A549 (cell line): ENCODE data around the gene NPY5R. TPM values are rescaled to one million over a fixed set of nuclear protein-coding genes. Genes with fewer than 3 reads are reported as not detected.

Experiments used
- ATAC-seq, 2 experiments: fragments of 200-7000 bp in 1 of 2; fragments of >200 bp in 1 of 2; cut with Nextera tagmentation in 1 of 2; cut with Tn5 transposase in 1 of 2; 3 replicates each; pipeline versions ENCODE4 v1.8.0 to v1.9.1; 2018 to 2020; ENCODE audit warnings: mild to moderate bottlenecking in 1 of 2, moderate library complexity in 1 of 2
- CTCF ChIA-PET: fragments of 300-600 bp; sonication (Branson Sonifier 250); formaldehyde crosslinking; extraction: SDS; loops from one replicate; lab custom pipeline; 2021; ENCODE audit warnings: antibody characterized with exemption, inconsistent platforms; lab: Yijun Ruan, JAX
- POLR2A ChIA-PET: fragments of 350-600 bp; formaldehyde crosslinking; extraction: SDS; loops from one replicate; lab custom pipeline; 2021; ENCODE audit warnings: antibody characterized with exemption, inconsistent platforms; lab: Yijun Ruan, JAX
- DNase-seq, 2 experiments: peaks; one replicate each; pipeline versions ENCODE4 v3.0.0 to v3.0.0-alpha.2; 2011 to 2016; ENCODE audit warnings: low read depth in 1 of 2, low spot score in 1 of 2
- FAIRE-seq: peaks from 2 replicates; lab custom pipeline; 2011; peaks lifted over from hg19 to GRCh38; lab: Jason Lieb, UNC
- H3K27ac ChIP-seq, 2 experiments: fragments of >200 bp; sonication (Bioruptor Twin); formaldehyde crosslinking; 3 replicates each; pipeline ENCODE4 v1.5.1; 2016 to 2017
- H3K4me1 ChIP-seq: fragments of >200 bp; sonication (Bioruptor Twin); formaldehyde crosslinking; 3 replicates; pipeline ENCODE4 v1.6.1; 2016
- H3K4me2 ChIP-seq: fragments of >200 bp; sonication (Bioruptor Twin); formaldehyde crosslinking; 3 replicates; pipeline ENCODE4 v1.6.1; 2016
- H3K4me3 ChIP-seq: fragments of >200 bp; sonication (Bioruptor Twin); formaldehyde crosslinking; 3 replicates; pipeline ENCODE4 v1.5.1; 2016
- H3K9me3 ChIP-seq: fragments of >200 bp; sonication (Bioruptor Twin); formaldehyde crosslinking; 3 replicates; pipeline ENCODE4 v1.6.1; 2016
- BHLHE40 ChIP-seq: IDR thresholded peaks from 2 replicates; pipeline ENCODE4 v1.6.1; 2012; ENCODE audit warnings: low read depth, low read length, inconsistent platforms
- E2F6 ChIP-seq: IDR thresholded peaks from 2 replicates; pipeline ENCODE4 v1.6.1; 2012; ENCODE audit warnings: low read depth, borderline replicate concordance
- EHF ChIP-seq: fragments of 250-450 bp; sonication (Bioruptor Pico); IDR thresholded peaks from 2 replicates; pipeline ENCODE4 v1.5.0; 2020; ENCODE audit warnings: mild to moderate bottlenecking
- EHMT2 ChIP-seq: fragments of 200-600 bp; sonication (generic); IDR thresholded peaks from 2 replicates; pipeline ENCODE4 v1.6.1; 2016; ENCODE audit warnings: antibody characterized with exemption, low read depth, mild to moderate bottlenecking, moderate library complexity
- EP300 ChIP-seq, 2 experiments: fragments of >200 bp; sonication (Bioruptor Twin); formaldehyde crosslinking; IDR thresholded peaks; 2 replicates in 1 of 2; 3 replicates in 1 of 2; pipeline ENCODE4 v1.6.1; 2016 to 2017
- FOSB ChIP-seq: fragments of 250-450 bp; sonication (Bioruptor Pico); IDR thresholded peaks from 2 replicates; pipeline ENCODE4 v1.5.0; 2020; ENCODE audit warnings: mild to moderate bottlenecking, moderate library complexity
- FOXS1 ChIP-seq: fragments of 250-450 bp; sonication (Bioruptor Pico); IDR thresholded peaks from 2 replicates; pipeline ENCODE4 v1.5.0; 2020; ENCODE audit warnings: mild to moderate bottlenecking, moderate library complexity
- HEYL ChIP-seq: fragments of 250-450 bp; sonication (Bioruptor Pico); IDR thresholded peaks from 2 replicates; pipeline ENCODE4 v1.8.0; 2021; ENCODE audit warnings: mild to moderate bottlenecking, moderate library complexity
- JUN ChIP-seq, 2 experiments: fragments of >200 bp; sonication (Bioruptor Twin); formaldehyde crosslinking; IDR thresholded peaks; 2 replicates in 1 of 2; 3 replicates in 1 of 2; pipeline ENCODE4 v1.6.1; 2016 to 2017
- MAZ ChIP-seq: fragments of 150-350 bp; IDR thresholded peaks from 2 replicates; pipeline ENCODE4 v1.6.1; 2014; ENCODE audit warnings: antibody characterized with exemption, low read depth, low read length, borderline replicate concordance
- MYC ChIP-seq: IDR thresholded peaks from 2 replicates; pipeline ENCODE4 v1.6.1; 2012; ENCODE audit warnings: mild to moderate bottlenecking, inconsistent platforms, low read length, improper control_type of control experiment, borderline replicate concordance
- NPAS2 ChIP-seq: fragments of 250-450 bp; sonication (Bioruptor Pico); IDR thresholded peaks from 2 replicates; pipeline ENCODE4 v1.8.0; 2022; ENCODE audit warnings: mild to moderate bottlenecking, moderate library complexity, borderline replicate concordance
- NR3C1 ChIP-seq: fragments of >200 bp; sonication (Bioruptor Twin); formaldehyde crosslinking; IDR thresholded peaks from 3 replicates; pipeline ENCODE4 v1.6.1; 2017
- PBX3 ChIP-seq: IDR thresholded peaks from 2 replicates; pipeline ENCODE4 v1.6.1; 2012
- POLR2A ChIP-seq: IDR thresholded peaks from 2 replicates; pipeline ENCODE4 v1.6.1; 2012; ENCODE audit warnings: mild to moderate bottlenecking, low read length
- RAD21 ChIP-seq, 2 experiments: fragments of >200 bp in 1 of 2; sonication (Bioruptor Twin) in 1 of 2; formaldehyde crosslinking in 1 of 2; IDR thresholded peaks in 1 of 2; conservative IDR thresholded peaks in 1 of 2; 2 replicates in 1 of 2; 3 replicates in 1 of 2; pipeline ENCODE4 v1.6.1; 2012 to 2018; ENCODE audit warnings: inconsistent platforms in 1 of 2
- TFCP2L1 ChIP-seq: fragments of 250-450 bp; sonication (Bioruptor Pico); IDR thresholded peaks from 2 replicates; pipeline ENCODE4 v1.5.0; 2021; ENCODE audit warnings: mild to moderate bottlenecking
- ZC3H11A ChIP-seq: fragments of 450-650 bp; IDR thresholded peaks from 2 replicates; pipeline ENCODE4 v1.6.1; 2014; ENCODE audit warnings: antibody characterized with exemption, mild to moderate bottlenecking
- ZNF302 ChIP-seq: fragments of 250-450 bp; sonication (Bioruptor Pico); IDR thresholded peaks from 2 replicates; pipeline ENCODE4 v1.9.0; 2021; ENCODE audit warnings: inconsistent platforms, mild to moderate bottlenecking, moderate library complexity
- WGBS: methylation state at CpG from one replicate; pipeline ENCODE4 v1.1.6; 2017; ENCODE audit errors: missing lambda C conversion rate; 5-methylcytosine and 5-hydroxymethylcytosine counted together
- polyA plus RNA-seq, 4 experiments: library from polyadenylated mRNA; depleted of rRNA in 3 of 4; stranded (reverse); fragments of >200 nt; fragmentation: RNase III in 1 of 4; extraction: RNeasy Plus Mini Kit Qiagen cat#74134 plus additional on column Dnase treatment in 1 of 4; gene quantifications; 2 replicates in 3 of 4; 3 replicates in 1 of 4; pipeline ENCODE4 v1.2.3, GENCODE V29; 2011 to 2017
- TF ChIP-seq, protein P1 (sequence below): fragments of 200-600 bp; sonication (generic); IDR thresholded peaks from 2 replicates; pipeline ENCODE4 v1.6.1; 2016; ENCODE audit warnings: antibody characterized with exemption, mild to moderate bottlenecking, moderate library complexity
- TF ChIP-seq, protein P2 (sequence below): fragments of >200 bp; sonication (Bioruptor Twin); formaldehyde crosslinking; IDR thresholded peaks from 2 replicates; pipeline ENCODE4 v1.6.1; 2016
- TF ChIP-seq, protein P3 (sequence below): IDR thresholded peaks from 2 replicates; pipeline ENCODE4 v1.6.1; 2012

Gene NPY5R
- polyA plus RNA-seq, 2 of the 4 experiments (the other 2 are of a cell fraction) = 0.13 TPM; not detected in 1

DNA sequence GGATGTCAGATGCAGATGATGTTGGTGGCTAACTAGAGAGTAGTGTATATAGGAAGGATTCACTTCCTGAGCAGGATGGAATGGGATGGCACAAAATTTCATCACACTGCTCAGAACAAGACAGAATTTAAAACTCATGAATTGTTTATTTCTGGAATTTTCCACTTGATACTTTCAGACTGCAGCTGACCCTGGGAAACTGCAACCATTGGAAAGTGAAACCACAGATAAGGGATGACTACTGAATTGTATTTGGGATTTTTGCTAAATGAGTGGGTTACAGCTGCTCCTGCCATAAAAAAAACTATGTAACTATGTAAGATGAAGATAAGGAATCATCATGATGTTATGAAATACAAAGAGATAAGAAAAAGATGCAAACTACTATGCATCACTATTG is 51.4 kb downstream of the NPY5R start:
- POLR2A ChIA-PET = no interaction called here

DNA sequence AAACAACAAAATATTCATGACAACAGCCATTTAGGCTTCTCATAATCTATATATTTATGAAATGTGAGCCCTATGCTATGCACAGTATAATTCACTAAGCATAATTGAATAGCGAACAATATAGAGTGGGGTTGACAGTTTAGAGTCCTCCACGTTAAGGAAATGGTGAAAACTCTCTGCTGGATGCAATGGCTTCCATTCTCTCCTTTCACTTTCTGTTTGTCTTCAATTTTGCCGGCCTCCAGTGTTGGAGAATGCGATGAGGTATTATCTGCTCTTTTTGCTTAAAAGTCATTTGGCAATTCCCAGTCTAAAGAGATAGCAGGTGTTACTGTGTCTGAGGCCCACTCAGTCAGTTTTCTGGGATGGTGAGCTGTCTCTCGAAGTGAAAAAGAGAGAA is 52.1 kb downstream of the NPY5R start:
- Histone ChIP-seq H3K9me3 (no peaks in the 10 kb centered on the region), H3K4me1 (no peaks in the 10 kb centered on the region), H3K27ac (no peak overlapping the region), H3K4me2 (peak overlapping the region; percentile 58), H3K4me3 (peak overlapping the region; percentile 15; the same call in 1 of the 3 replicates)
- 18% methylated on average over 5 of the region's 5 CpGs for WGBS
- FAIRE-seq (no peak), DNase-seq (no peak), ATAC-seq (no peak)
- ChIA-PET POLR2A (no interaction called here), CTCF (no interaction called here)
- TF ChIP-seq MYC = no peak
- TF ChIP-seq, protein P1, sequence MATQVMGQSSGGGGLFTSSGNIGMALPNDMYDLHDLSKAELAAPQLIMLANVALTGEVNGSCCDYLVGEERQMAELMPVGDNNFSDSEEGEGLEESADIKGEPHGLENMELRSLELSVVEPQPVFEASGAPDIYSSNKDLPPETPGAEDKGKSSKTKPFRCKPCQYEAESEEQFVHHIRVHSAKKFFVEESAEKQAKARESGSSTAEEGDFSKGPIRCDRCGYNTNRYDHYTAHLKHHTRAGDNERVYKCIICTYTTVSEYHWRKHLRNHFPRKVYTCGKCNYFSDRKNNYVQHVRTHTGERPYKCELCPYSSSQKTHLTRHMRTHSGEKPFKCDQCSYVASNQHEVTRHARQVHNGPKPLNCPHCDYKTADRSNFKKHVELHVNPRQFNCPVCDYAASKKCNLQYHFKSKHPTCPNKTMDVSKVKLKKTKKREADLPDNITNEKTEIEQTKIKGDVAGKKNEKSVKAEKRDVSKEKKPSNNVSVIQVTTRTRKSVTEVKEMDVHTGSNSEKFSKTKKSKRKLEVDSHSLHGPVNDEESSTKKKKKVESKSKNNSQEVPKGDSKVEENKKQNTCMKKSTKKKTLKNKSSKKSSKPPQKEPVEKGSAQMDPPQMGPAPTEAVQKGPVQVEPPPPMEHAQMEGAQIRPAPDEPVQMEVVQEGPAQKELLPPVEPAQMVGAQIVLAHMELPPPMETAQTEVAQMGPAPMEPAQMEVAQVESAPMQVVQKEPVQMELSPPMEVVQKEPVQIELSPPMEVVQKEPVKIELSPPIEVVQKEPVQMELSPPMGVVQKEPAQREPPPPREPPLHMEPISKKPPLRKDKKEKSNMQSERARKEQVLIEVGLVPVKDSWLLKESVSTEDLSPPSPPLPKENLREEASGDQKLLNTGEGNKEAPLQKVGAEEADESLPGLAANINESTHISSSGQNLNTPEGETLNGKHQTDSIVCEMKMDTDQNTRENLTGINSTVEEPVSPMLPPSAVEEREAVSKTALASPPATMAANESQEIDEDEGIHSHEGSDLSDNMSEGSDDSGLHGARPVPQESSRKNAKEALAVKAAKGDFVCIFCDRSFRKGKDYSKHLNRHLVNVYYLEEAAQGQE = no peak
- TF ChIP-seq, protein P2, sequence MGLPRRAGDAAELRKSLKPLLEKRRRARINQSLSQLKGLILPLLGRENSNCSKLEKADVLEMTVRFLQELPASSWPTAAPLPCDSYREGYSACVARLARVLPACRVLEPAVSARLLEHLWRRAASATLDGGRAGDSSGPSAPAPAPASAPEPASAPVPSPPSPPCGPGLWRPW = no peak
- TF ChIP-seq RAD21 (conservative IDR thresholded peaks at IDR 0.05 in 1 of 2, IDR thresholded peaks at IDR 0.05 in 1 of 2) = no peak
- TF ChIP-seq NPAS2 (CRISPR knock-in tag) = no peak
- no peak for TF ChIP-seq POLR2A
- no peak for TF ChIP-seq NR3C1
- no peak for TF ChIP-seq TFCP2L1 (CRISPR knock-in tag)
- TF ChIP-seq FOSB (CRISPR knock-in tag) = no peak

More for the DNA sequence above, 51.4 kb downstream of the NPY5R start:
- FAIRE-seq (no peak), DNase-seq (no peak), ATAC-seq (no peak)
- Histone ChIP-seq H3K4me3 (no peak overlapping the region), H3K4me2 (peak overlapping the region; percentile 58; the same call in 2 of the 3 replicates), H3K4me1 (no peaks in the 10 kb centered on the region), H3K9me3 (no peaks in the 10 kb centered on the region), H3K27ac (no peak overlapping the region)
- CTCF ChIA-PET = no interaction called here
- no peak for TF ChIP-seq EHF (CRISPR knock-in tag)
- no peak for TF ChIP-seq E2F6

GRCh38 chr4:163398238-163398637 is 54.5 kb downstream of the NPY5R start:
- Histone ChIP-seq H3K4me2 (no peak overlapping the region), H3K4me3 (no peak overlapping the region), H3K9me3 (no peaks in the 10 kb centered on the region), H3K27ac (no peak overlapping the region), H3K4me1 (no peaks in the 10 kb centered on the region)
- FAIRE-seq (no peak), DNase-seq (no peak), ATAC-seq (no peak)
- POLR2A ChIA-PET = no interaction called here
- no peak for TF ChIP-seq JUN (IDR thresholded peaks at IDR 0.05)
- no peak for TF ChIP-seq POLR2A
- CTCF ChIA-PET = no interaction called here

- ATAC-seq (no peak), DNase-seq (no peak), FAIRE-seq (no peak)
- H3K9me3 ChIP-seq = no peaks in the 10 kb centered on the region
- H3K4me1 ChIP-seq = no peaks in the 10 kb centered on the region
- H3K4me3 ChIP-seq = no peak overlapping the region
- H3K27ac ChIP-seq = no peak overlapping the region
- CTCF ChIA-PET = no interaction called here
- POLR2A ChIA-PET = no interaction called here
- 61% methylated on average over 4 of the region's 4 CpGs for WGBS
- no peak overlapping the region for H3K4me2 ChIP-seq
- TF ChIP-seq, protein P1 = no peak
- TF ChIP-seq EHMT2 (no peak), ZC3H11A (no peak), FOSB (CRISPR knock-in tag) (no peak), ZNF302 (CRISPR knock-in tag) (no peak), BHLHE40 (no peak), HEYL (CRISPR knock-in tag) (no peak), MAZ (no peak), FOXS1 (CRISPR knock-in tag) (no peak), EP300 (IDR thresholded peaks at IDR 0.05) (no peak), PBX3 (no peak), RAD21 (conservative IDR thresholded peaks at IDR 0.05 in 1 of 2, IDR thresholded peaks at IDR 0.05 in 1 of 2) (no peak), NR3C1 (no peak)
- TF ChIP-seq, protein P3, sequence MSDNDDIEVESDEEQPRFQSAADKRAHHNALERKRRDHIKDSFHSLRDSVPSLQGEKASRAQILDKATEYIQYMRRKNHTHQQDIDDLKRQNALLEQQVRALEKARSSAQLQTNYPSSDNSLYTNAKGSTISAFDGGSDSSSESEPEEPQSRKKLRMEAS = no peak
These were observed 57.2 kb downstream of the NPY5R start for GRCh38 chr4:163400911-163401310.
